ELR (cell line): ENCODE data around the gene INTS3.

Experiments used
- DNase-seq: peaks from one replicate; pipeline ENCODE4 v3.0.0-alpha.2; 2015; ENCODE audit warnings: low read depth

The INTS3 gene

GRCh38 chr1:153727463-153728304 is at the start of gene INTS3:
INTS3 (plus strand) TSS chr1:153728050; CDS start chr1:153728635, 585 bp downstream.
- peak; percentile 100 for DNase-seq

- DNase-seq, result peak; percentile 52
Measured at GRCh38 chr1:153678519-153679336, 49.1 kb upstream of the INTS3 start, which contains the start of gene NPR1. NPR1 (plus strand) TSS chr1:153678688; CDS start chr1:153679109, 421 bp downstream.

DNA sequence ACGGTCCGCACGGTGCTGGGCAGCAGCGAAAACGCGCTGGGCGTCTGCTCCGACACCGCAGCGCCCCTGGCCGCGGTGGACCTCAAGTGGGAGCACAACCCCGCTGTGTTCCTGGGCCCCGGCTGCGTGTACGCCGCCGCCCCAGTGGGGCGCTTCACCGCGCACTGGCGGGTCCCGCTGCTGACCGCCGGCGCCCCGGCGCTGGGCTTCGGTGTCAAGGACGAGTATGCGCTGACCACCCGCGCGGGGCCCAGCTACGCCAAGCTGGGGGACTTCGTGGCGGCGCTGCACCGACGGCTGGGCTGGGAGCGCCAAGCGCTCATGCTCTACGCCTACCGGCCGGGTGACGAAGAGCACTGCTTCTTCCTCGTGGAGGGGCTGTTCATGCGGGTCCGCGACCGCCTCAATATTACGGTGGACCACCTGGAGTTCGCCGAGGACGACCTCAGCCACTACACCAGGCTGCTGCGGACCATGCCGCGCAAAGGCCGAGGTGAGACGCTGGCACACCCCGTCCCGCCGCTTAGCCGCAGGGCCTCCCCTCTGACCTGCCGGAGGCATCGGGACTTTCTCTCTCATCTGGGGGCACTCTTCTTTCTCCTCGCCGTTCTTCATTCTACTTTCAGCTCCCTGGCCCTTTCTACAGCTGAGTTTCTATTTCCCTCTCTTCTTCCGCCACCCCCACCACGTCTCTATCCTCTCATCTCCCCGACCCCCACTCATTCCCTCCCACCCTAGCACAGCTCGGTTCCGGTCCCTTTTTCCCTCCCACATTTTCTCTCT is 48.3 kb upstream of the INTS3 start:
- DNase-seq, result peak; percentile 30

- DNase-seq, result no peak
Measured at GRCh38 chr1:153680120-153680403, 47.8 kb upstream of the INTS3 start.

- DNase-seq, result no peak
Measured at GRCh38 chr1:153682730-153683129, 45.1 kb upstream of the INTS3 start.

DNA sequence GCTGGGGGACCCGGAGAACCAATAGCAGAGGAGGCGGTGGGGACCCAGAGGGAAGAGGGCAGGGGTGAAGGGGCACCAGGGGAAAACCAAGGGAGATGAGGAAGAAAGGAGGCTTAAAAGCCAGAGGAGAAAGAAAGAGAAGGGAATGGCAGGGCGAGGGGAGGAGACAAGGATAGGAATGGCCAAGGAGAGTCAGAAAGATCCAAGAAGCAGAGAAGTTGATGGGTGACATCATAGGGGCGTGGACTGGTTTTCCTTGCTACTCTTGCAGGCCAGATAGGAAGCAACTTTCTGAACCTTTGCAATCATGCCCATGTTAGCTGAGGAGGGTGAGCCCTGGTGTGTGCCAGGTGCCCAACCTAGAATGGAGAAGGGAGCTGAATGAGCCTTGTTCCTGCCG is 44.0 kb upstream of the INTS3 start:
- peak; percentile 49 for DNase-seq

GRCh38 chr1:153684892-153685291 is 43.0 kb upstream of the INTS3 start:
- DNase-seq, result no peak

GRCh38 chr1:153685544-153686340 is 42.1 kb upstream of the INTS3 start:
- no peak for DNase-seq

DNA sequence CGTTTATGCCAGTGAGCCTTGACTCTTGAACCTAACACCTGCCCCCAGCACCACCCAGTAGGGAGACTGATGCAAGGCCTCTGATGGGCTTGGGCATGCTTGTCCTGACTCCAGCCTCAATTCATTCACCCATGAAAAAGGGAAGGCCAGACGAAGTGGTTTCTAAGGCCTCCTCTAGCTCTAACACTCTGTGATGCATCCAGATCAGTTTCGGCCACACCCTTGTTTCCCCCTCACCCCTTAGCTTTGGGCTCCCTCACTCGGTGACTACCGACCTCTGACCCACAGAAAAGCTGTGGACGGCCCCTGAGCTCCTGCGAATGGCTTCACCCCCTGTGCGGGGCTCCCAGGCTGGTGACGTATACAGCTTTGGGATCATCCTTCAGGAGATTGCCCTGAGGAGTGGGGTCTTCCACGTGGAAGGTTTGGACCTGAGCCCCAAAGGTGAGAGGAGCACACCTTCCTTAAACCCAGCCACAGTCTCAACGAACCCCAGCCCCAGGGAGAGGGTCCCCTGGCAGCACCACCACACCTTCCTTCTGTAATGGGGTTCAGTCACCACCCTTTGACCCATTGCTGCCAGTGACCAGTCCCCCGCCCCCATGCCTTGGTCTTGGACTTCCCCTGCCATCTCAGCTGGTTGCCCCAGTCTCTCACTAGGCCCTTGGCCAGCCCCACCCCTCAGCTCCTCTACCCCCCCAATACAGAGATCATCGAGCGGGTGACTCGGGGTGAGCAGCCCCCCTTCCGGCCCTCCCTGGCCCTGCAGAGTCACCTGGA is 40.3 kb upstream of the INTS3 start:
- no peak for DNase-seq

DNA sequence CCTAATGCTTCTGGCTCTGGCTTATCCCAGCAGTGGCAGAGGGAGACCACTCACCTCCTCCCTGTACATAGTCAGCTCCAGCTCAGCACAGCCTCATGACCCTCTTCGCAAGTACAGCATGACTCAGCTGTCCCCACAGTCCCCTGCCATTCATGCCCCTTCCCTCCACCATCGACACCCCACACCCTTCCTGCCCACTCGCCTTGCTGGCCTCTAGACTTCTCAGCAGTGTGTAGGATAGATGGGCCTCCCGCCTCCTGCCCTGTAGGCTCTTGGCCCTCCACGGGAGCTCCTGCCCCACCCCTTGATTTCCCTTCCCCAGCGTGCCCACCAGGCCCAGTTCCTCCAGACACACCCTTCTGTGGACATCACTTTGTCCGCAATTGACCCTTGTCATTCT is 39.6 kb upstream of the INTS3 start:
- DNase-seq, result no peak

GRCh38 chr1:153688736-153689328 is 39.0 kb upstream of the INTS3 start:
- DNase-seq, result no peak

DNA sequence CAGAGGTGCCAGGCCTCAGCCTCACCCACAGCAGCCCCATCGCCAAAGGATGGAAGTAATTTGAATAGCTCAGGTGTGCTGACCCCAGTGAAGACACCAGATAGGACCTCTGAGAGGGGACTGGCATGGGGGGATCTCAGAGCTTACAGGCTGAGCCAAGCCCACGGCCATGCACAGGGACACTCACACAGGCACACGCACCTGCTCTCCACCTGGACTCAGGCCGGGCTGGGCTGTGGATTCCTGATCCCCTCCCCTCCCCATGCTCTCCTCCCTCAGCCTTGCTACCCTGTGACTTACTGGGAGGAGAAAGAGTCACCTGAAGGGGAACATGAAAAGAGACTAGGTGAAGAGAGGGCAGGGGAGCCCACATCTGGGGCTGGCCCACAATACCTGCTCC is 34.4 kb upstream of the INTS3 start:
- DNase-seq, result no peak

DNA sequence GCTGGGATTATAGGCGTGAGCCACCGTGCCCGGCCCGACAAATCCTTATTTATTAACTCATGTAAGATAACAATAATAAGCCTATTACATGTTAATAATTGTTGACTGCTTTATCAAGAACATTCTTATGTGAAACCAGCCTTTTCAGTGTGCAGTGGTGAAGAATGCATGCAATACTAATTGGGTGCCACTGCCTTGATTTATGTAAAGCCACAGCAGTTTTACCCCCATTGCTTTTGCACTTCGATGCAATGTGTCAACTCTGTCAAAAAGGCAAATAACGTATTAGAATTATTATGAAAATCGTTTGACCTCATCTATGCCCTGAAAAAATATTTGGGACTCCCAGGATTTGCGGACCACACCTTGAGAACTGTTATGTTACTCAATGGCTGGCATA is 31.1 kb upstream of the INTS3 start:
- no peak for DNase-seq

DNA sequence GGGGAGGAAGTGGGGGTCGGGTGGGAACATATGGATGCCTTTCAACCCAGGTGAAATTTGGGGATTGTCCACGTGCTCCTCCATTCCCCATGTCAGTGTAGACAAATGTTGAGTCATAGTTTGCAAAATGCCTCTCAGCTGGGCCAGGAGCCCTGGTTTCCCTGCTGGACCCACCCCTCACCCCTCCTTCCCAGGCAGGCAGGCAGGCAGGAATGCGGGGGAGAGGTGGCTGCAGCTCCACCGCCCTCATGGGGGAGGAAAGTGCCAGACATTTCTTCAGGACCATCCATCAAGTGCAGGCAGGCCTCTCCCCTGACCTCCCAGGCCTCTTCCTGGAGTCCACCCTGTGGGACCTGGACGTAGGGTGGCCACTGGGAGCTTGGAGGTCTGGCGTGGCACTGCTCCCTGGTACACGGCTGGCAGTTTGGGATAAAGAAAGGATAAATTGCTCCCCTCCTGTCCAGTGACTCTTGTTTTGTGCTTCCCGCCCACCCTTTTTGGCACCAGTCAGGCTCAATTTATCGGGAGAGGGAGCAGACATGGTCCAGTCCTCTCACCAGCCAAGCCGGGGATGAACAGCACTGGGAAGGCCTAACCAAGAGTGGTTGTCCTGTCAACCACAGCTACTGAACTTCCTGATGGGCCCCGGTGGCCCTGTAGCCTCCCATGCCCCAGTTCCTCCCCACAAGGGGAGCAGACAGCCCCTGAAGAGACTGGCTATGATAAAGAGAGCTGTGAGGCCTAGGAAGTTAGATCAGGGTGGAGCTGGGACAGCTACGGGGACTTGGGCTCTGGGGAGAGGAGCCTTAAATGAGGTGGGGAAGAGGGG is 30.4 kb upstream of the INTS3 start:
- no peak for DNase-seq

DNA sequence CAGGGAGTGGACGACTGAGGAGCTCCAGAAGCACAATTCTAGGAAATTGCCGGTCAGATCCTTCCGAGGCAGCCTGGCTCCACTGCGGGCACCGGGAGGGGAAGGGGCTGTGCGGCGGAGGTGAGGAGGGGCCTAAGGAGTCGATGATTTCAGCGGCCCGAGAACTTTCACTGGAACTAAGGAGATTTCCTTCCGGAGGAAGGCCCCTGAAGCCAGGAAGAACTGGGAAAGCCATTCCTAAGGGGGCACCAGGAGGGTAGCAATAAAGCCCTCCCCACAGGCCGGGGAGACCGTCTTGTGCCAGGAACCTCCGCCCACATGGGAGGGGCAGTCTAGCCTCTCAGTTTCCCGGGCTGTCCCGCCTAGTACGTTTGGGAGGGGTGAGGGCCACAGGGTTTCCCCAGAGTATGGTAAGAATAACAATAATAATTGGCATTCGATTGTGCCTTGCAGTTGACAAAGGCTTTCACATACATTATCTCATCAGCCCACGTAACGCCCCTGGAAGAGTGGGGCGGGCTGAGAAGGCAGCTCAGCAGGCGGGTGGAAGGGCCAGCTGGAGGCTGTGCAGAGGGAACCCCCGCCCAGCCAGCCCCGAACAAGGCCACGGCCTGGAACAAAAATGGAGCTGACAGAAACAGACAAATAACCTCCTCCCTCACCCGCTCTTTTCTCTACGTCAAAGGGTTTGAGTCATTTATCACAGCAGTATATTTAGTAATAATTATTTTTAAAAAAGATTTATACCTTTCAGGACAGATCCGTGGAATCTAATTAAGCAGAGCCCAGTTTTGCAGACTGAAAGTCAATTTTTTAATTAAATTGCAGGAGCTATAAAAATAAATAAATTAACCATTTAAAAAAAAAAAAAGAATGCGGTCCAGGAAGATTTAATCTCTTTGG is 29.6 kb upstream of the INTS3 start:
- DNase-seq, result no peak

DNA sequence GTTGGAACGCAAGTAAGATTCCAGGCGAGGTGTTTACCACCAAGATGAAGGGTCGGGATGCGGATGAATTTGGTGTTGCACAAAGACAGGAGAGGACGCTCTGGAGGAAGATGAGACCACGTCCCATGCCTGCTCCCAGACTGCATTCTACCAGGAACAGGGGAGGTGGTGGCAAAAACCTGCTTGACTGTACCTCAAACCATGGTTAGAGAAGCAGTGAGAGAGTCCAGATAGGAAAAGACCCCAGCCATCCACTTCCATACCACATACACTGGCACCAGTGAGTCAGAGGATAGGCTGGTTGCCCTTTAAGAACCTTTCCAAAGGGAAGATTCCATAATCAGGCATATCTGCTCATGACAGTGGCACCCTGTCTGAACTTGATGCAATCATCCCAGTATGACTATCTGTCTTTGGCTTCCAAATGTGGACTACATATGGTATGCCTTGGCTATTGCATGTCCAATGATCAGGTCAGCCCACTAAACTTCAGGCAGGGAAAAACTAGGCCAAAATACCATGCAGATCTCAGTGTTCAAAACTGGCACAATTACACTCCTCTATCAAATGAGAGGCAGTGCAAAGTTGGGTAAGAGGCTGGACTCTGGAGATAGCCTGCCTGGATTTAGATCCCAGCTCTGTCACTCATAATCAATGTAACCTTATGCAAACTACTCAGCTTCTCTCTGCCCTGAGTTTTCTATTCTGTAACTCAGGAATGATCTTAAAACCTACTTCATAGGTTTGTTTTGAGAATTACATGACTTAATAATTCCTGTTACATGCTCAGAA is 28.7 kb upstream of the INTS3 start:
- DNase-seq, result peak; percentile 46

DNA sequence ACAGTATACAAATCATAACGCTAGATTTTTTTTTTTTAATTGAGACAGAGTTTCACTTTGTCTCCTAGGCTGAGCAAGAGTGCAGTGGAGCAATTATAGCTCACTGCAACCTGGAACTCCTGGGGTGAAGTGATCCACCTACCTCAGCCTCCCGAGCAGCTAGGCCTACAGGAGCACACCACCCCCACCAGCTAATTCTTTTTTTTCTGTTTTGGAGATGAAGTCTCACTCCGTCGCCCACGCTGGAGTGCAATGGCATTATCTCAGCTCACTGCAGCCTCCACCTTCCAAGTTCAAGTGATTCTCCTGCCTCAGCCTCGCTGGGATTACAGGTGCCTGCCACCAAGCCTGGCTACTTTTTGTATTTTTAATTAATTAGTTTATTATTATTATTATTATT is 28.1 kb upstream of the INTS3 start:
- DNase-seq, result no peak

- no peak for DNase-seq
Measured at GRCh38 chr1:153705484-153705883, 22.4 kb upstream of the INTS3 start.
